Measurements from ENCODE around the gene CHCHD6.

GRCh38 chr3:126923423-126923822 is 219.4 kb downstream of the CHCHD6 start:
- TF ChIP-seq CTCF (IDR thresholded peaks at IDR 0.05; ENCODE audit: low read depth, low read length) = no peak
- TF ChIP-seq EZH2phosphoT487 (IDR thresholded peaks at IDR 0.05; ENCODE audit: low read depth) = no peak
